HG02759 (cell line): Measurements from ENCODE around the gene DAPK1.

ENCODE experiments used
- ATAC-seq: cut with Tn5 transposase; IDR thresholded peaks from one replicate; pipeline ENCODE4 v1.9.1; 2021; ENCODE audit warnings: mild to moderate bottlenecking, moderate library complexity; ENCODE audit not compliant: unreplicated experiment

The DAPK1 gene

DNA sequence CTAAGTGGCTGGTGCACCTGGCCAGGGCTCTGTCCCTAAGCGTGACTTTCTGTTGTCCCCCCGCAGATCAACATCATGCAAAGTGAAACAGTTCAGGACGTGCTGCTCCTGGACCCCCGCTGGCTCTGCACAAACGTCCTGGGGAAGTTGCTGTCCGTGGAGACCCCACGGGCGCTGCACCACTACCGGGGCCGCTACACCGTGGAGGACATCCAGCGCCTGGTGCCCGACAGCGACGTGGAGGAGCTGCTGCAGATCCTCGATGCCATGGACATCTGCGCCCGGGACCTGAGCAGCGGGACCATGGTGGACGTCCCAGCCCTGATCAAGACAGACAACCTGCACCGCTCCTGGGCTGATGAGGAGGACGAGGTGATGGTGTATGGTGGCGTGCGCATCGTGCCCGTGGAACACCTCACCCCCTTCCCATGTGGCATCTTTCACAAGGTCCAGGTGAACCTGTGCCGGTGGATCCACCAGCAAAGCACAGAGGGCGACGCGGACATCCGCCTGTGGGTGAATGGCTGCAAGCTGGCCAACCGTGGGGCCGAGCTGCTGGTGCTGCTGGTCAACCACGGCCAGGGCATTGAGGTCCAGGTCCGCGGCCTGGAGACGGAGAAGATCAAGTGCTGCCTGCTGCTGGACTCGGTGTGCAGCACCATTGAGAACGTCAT, 208.5 kb downstream of the DAPK1 start:
- no peak for ATAC-seq

DNA sequence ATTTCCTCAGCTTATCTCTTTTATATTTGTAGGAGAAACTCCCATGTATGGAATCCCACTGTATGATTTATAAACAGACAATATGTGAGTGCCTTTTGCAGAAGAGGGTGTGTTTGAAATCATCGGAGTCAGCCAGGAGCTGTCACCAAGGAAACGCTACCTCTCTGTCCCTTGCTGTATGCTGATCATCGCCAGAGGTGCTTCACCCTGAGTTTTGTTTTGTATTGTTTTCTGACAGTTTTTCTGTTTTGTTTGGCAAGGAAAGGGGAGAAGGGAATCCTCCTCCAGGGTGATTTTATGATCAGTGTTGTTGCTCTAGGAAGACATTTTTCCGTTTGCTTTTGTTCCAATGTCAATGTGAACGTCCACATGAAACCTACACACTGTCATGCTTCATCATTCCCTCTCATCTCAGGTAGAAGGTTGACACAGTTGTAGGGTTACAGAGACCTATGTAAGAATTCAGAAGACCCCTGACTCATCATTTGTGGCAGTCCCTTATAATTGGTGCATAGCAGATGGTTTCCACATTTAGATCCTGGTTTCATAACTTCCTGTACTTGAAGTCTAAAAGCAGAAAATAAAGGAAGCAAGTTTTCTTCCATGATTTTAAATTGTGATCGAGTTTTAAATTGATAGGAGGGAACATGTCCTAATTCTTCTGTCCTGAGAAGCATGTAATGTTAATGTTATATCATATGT, 210.3 kb downstream of the DAPK1 start:
- no peak for ATAC-seq

DNA sequence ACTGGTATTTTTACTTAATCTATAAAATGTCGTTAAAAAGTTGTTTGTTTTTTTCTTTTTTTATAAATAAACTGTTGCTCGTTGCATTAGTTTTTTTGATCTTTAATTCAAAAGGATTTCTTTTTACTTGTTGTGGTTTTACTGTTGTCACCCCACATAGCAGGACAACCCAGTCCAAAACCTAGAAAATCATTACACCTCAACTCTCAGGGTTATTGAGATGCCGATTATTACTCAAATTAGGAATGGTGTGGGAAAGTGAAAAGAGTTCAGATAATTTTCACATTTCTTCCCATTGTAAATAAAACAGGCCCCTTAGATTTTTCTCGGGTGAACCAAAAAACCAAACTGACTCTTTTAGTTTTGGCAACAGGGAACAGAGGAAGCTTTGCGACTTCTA, 210.9 kb downstream of the DAPK1 start:
- ATAC-seq: no peak

DNA sequence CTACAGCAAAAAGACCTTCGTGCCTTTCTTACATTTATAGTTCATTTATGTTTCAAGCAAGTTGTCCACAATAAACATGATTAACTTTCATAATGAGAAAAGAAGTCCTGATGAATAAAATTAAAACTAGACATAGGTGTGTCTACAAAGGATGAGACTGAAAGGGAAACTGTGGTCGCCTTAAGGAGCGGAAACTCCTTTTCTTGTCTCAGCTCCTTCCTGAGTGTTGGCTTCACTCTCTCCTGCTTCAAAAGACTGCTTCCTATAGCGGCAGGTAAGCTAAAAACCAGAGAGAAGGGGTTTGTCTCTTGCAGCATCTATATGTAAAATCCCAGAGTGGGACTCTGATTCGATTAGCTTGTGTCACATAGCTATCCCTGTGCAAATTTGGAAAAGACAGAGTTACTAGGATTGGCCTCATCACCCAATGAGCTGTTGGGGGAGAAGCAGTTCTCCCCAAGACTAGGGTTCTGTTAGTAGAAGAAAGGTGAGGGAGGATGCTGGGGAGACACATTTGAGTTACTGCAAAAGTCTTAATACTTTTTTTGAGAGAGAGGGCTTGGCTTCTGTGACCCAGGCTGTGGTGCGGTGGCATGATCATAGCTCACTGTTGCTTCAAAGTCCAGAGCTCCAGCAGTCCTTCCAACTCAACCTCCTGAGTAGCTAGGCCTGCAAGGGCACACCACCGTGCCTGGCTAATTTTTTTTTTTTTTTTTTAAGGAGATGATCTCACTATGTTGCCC, 211.5 kb downstream of the DAPK1 start:
- no peak for ATAC-seq

DNA sequence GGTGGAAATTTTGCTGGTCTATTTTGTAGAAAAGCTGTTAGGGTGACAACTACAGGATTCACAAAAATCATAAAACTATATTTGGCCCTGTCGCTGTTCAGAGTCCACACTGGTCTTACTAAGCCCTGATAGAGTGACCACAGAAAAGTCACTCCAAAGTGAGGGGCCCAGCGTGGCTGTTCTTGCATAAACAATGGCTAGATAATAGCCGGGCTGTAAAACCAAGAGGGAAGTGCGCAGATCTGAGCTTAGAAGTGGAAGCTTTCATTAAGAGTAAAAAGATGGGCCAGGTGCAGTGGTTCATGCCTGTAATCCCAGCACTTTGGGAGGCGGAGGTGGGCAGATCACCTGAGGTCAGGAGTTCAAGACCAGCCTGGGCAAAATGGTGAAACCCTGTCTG, 212.8 kb downstream of the DAPK1 start:
- ATAC-seq: no peak

DNA sequence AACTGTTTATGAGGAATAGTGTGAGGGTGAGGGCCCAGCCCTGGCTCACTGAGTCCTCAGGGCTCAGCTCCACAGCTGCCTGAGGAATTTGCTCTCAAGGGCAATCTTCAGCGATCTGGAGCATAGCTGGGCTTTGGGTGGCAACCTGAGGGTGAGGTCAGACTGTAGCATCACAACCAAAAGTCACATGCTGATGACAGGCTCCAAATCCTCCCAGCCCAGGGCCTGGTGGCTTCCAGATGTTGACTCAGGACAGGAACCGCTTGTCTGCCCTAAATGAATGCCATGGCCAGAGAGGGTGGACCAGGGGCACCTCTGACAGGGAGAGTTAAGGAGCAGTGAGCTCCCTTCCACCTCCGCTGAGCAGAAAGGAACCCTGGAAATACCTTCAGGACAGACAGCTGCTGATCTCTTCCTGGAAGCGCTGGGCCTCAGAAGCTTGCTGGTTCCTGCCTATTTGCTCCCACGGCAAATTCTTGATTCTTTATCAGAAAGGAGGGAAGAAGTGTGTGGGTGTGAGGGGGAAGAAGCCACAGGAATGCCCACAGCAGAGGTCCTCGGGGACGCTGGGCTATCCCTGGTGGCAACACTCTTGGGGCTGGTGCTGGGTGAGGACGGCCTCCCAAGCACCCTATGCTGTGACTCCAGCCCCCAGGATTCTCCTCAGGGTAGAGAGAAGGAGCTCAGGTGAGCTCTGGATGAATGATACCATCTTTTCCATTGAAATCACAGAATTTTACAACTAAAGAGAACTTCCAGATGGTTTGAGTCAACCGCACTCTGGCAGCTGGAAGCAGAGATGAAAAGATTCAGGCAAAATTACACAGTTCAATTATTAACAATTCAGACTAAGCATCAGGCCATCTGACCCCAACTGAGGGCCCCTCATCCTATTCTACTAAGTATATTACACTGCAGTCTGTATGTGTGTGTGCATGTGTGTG, 214.5 kb downstream of the DAPK1 start:
- no peak for ATAC-seq

DNA sequence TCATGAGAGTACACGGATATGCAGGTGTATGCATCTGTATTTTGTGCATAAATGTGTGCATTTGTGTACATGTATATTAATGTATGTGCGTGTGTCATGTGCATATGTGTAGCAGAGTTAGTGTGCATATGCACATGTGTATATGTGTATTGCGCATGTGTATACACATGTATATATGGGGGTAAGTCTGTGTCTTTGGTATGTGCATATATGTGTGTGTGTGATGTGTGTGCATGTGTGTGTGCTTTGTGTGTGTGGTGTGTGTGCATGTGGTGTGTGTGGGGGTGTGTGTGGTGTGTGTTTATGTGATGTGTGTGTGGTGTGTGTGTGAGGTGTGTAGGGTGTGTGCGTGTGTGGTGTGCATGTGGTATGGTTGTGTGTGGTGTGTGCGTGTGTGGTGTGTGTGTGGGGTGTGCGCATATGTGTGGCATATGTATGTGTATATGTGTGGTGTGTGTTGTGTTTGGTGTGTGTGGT, 215.2 kb downstream of the DAPK1 start:
- no peak for ATAC-seq

DNA sequence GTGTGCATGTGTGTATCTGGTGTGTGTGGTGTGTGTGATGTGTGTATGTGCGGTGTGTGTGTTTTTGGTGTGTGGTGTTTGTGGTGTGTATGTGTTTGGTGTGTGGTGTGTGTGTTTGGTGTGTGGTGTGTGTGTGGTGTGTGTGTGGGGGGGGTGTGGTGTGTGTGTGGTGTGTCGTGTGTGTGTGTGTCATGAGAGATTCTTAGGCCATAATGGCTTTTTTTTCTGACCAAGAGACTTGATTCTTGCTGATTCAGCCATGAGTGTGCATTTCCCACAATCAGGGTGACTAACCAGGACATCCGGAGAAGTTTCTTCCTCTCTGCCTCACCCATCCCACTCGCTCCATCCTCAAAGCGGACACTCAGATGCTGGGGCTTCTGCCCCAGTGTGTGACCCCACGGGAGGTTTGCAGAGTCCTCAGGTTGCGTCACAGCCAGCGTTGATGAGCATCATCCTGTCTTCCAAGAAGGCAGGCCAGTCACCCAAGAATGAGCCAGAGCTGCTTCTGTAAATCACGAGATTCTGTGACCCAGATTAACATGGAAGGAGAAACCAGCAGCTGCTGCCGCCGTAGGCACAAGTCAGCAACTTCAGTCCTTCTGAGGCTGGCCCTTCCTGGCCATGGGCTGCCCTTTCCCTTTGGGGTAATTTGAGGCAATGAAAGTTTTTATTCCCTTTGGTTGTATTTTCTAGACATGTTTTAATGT, 215.8 kb downstream of the DAPK1 start:
- no peak for ATAC-seq

DNA sequence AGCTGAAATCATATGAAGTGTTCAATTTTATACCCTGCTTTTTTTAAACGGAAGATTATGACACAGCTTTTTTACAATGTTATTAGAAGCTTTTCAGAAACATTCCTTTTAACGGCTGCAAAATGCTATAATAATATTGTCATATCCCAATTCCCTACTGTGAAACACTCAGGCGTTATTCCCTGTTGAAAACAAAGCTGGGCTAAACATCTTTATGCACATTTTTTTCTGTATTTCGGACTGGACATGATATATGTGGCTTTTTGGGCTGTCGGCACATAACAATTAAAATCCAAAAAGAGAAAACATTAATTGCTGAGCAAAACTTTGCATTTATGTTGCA, 216.3 kb downstream of the DAPK1 start:
- ATAC-seq: no peak

DNA sequence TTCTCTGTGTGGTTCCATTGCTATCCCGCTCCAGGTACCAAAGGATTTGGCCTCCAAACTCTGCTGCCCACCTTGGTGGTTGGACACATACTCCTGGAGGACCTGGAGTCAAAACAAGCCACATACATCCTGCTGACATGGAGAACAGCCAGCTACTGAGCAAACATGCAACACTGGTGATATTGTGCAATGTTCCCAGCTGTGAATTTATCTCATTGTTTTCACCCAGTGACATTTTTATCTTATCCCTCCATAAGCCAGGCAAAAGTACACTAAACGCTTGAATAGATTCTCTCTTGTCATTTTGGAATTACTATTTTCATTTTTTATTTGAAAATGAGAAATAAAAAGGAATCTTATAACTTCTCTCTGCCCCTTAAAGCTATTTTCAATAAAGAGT, 217.2 kb downstream of the DAPK1 start:
- ATAC-seq: no peak

DNA sequence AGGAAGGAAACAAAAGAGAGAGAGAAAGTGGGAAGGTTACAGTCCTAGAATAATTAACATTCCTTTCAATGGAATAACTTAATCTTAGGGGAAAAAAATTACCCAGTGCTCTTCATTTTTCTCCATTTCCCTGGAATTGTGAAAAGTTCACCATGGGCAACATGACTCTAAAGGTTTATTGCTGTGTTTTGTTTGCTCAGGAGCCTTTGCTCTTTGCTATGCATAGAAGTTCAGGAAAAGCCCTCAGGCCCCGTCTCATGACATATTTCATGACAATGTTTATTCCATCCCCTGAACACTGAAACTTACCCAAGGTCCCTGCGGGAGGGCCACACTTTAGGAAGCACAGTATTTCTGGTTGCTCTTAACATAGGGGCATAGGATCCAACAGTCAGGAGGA, 218.5 kb downstream of the DAPK1 start:
- no peak for ATAC-seq

DNA sequence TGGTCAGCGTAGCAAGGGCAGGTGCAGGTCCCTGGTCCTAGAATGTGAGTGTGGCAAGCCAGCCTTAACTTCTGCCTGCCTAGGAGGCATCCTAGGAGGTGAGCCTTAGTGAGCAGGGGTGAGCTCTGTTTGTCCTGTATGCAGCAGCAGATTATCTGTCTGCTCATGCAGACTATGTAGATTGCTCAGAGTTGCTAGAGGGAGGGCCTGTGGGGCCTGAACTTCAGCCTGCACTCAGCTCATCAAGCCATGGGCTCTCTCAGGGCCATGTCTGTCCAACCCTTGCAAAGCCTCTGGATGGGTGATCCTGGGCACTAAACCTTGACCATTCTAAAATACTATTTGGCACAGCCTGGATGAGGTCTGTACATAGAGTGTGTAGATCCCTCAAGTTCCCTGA, 219.8 kb downstream of the DAPK1 start:
- ATAC-seq: no peak

DNA sequence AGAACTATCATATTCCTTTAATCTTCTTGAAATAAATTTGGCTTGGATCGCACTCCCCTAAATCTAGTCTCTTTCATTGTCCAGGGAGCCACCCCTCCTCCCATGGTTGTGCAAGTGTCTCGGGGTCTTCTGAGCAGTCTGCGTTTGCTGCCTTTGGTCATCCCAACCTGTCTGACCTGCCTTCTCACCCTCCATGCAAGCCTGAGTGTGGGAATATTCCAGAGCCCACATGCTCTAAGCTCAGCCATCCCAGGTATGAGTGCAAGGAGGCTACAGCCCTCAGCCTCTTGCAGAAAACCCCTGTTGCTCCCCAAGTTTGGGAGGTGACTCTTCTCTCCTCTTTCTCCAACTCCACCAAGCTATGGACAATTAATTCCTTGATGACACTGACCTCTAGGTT, 220.6 kb downstream of the DAPK1 start:
- no peak for ATAC-seq

DNA sequence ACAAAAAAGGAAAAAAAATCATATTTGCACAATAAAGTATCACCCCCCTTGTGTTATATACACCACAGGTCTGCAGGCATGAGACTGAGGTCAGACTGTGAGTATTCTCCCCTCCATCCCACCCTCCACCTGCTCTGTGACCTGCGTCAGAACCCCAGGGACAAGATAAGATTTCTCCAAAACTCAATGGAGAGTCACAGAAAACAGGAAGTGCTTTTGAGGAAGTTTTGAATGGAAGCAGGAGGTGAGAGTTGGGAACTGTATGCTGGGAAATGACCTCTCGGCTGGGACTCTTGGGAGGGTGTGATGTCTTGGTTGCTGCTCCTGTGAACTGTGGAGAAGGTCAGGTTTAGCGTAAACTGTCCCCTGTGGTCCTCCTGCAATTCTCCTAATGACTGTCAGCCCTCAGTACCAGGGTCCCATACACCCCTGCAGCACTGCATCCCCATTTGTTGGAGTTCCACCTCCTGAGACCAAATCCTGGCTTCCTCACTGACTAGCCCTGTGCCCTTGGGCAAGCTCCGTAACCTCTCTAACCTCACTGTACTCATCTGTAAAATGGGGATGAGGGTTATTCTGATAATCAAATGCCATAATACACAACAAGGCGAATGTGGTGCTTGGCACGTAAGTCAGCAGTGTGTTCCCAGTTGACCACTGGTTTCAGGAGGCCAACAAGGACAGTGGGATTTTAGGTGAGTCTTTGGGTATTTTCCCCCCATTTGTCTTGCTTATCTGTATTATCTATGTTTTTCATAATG, 221.4 kb downstream of the DAPK1 start:
- no peak for ATAC-seq

DNA sequence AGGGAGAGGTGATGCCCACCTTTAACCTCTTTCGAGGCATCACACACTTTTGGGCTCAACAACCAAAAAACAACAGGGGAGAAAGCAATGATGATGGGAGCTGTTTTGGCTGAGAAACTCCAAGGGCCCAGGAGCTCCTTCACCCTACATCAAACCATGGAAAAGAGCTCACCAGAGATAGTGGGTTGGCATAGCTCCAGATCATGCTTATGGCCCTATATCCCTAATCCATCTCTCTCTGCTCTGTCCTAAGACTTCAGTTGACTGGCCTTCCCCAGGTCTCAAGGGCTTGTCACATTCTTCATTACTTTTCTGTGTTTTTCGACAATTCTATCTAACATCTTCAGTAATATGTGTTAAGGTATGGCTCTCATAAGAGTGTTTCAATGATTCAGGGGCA, 222.5 kb downstream of the DAPK1 start:
- no peak for ATAC-seq

DNA sequence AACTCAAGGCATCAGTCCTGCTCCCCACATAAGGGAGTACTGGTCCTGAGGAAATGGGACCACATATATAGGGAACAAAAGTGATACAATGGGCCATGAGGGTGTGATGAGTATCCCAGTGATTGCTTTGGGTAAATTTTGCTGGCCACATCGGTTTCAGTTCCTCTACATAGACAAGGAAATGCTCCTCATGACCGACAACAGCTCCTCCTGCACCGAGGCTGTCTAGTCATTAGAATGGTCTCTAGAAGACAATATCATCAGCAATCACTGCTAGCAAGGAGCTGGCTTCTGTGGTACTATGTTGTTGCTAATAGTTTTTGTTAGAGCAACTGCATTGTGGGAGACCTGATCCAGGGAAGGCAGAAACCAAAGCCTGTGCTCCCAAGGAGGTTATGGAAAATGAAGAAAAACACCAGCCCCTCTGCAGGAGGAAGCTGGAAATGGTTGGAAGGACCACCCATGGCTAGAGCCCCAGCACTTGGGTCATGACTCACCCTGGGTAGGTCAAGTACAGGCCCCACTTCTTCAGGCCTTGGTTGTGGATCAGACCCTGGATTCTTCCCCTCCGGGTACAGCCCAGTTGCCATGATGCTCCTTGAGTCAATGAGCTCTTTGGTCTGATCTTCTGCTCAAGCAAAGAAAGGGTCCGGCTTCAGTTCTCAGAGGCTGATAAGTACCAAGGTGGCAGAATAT, 224.9 kb downstream of the DAPK1 start:
- ATAC-seq: no peak

DNA sequence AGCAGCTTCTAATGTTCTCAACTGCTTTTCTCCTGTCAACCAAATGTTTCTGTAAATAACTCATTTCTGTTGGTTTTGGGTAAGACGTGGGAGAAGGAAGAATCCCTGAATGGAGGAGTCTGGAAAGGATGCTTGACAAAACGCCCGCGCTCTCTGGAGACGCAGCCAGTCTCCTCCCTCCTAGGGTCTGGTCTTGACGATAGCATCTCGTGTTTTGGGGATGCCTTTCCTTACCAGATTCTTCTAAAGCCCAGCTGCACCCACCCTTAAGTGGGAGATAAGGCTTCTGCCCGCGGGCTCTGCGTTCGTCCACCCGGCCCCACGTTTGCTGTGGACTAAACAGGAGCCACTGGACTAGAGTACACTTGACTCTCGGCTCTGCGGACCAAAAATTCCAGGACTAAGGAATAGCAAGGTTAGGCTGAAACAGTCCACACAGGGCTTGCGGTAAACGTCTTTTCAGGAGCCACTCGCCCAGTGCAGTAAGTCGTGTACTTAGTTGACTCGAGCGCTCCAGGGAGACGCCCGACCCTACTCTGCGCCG, 227.8 kb downstream of the DAPK1 start:
- no peak for ATAC-seq

DNA sequence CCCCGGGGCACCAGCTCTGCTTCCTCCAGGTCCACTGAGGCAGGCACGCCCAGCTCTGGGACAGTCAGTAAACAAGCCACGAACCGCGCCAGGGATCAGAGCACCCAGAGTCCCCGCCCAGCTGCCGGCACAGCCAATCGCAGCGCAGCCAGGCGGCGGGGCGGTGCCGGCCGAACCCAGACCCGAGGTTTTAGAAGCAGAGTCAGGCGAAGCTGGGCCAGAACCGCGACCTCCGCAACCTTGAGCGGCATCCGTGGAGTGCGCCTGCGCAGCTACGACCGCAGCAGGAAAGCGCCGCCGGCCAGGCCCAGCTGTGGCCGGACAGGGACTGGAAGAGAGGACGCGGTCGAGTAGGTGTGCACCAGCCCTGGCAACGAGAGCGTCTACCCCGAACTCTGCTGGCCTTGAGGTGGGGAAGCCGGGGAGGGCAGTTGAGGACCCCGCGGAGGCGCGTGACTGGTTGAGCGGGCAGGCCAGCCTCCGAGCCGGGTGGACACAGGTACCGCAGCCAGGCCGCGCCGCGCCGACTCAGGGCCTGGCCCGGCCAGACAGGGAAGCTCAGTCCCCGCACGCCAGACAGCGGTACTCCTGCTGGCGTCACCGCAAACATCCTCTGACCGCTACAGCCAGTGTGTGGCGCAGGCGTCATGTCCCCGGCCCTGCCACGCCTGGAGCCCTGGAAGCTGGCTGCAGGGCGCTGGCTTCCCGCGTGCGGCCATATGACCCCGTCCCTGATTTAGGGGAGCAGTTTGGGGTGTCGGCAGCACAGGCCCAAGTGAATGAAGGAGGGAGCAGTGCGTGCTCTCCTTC, 228.4 kb downstream of the DAPK1 start, which contains the start of gene CTSL:
Gene CTSL, plus strand, starts transcription at position 220 of the 810 bp plus-strand sequence. CDS start 1,485 bp downstream, outside the sequence.
- peak; percentile 56 for ATAC-seq
